LNCAP (cell line): Measurements from ENCODE around the gene ATP6V1C2.

Source experiments
- TF ChIP-seq, protein P1 (sequence below): fragments of 450-650 bp; IDR thresholded peaks from 2 replicates; pipeline ENCODE4 v1.5.1; 2017; ENCODE audit warnings: mild to moderate bottlenecking

The ATP6V1C2 gene, protein sequence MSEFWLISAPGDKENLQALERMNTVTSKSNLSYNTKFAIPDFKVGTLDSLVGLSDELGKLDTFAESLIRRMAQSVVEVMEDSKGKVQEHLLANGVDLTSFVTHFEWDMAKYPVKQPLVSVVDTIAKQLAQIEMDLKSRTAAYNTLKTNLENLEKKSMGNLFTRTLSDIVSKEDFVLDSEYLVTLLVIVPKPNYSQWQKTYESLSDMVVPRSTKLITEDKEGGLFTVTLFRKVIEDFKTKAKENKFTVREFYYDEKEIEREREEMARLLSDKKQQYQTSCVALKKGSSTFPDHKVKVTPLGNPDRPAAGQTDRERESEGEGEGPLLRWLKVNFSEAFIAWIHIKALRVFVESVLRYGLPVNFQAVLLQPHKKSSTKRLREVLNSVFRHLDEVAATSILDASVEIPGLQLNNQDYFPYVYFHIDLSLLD

DNA sequence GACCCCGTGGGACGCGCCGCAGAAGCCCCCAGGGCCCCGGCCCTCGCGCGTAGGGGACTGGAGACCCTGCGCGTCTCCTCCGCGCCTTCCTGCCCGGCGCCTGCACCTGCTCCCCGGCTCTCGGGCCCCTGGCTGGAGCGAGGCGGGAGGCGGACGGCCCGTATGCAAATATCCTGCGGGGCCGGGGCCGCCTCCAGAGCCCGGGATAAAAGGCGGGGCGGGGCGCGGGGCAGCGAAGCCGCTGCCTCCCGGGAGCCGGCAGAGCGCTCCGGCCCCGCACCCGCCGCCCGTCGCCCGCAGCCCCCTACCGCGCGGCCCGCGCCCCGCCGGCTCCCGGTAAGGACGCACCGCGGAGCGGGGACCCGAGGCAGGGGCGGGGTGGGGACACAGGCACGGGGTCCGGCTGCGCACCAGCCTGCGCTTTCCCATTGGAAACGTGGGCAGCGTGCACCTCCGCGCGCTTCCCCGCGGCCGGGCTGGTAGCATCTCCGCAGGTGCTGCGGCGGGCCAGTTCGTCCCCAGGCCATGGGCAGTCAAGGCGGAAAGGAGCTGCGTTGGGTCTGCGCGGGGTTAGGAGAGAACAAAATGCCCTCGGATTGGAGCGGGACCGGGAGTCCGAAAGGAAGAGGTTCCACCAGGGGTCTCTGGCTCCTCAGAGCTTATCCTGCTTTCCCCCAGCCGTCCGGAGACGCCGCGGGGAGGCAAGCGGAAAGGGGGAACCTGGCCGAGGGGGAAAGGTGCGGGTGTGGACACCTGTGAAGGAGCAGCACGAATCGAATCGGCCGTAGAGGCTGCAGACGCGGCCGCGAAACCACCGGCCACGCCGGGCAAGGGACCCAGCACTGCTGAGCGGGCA, at the start of gene ATP6V1C2:
ATP6V1C2 (plus strand) TSS at position 235 of the 856 bp plus-strand sequence. CDS start 1,220 bp downstream, outside the sequence.
- TF ChIP-seq, protein P1, sequence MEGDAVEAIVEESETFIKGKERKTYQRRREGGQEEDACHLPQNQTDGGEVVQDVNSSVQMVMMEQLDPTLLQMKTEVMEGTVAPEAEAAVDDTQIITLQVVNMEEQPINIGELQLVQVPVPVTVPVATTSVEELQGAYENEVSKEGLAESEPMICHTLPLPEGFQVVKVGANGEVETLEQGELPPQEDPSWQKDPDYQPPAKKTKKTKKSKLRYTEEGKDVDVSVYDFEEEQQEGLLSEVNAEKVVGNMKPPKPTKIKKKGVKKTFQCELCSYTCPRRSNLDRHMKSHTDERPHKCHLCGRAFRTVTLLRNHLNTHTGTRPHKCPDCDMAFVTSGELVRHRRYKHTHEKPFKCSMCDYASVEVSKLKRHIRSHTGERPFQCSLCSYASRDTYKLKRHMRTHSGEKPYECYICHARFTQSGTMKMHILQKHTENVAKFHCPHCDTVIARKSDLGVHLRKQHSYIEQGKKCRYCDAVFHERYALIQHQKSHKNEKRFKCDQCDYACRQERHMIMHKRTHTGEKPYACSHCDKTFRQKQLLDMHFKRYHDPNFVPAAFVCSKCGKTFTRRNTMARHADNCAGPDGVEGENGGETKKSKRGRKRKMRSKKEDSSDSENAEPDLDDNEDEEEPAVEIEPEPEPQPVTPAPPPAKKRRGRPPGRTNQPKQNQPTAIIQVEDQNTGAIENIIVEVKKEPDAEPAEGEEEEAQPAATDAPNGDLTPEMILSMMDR, result no peak

DNA sequence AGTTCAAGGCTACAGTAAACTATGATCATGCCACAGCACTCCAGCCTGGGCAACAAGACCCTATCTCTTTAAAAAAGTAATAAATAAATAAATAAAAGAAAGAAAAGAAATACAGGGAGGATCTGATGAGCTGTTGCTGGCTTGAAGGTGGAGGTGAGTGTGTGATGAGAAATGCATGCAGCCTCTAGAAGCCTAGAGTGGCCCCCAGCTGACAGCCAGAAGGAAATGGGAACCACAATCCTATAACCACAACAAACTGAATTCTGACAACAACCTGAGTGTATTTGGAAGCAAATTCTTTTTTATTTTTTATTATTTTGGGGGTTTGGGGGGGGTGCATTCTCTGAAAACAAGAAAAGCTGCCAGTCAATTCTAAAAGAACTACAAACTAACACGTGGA, 46.3 kb upstream of the ATP6V1C2 start:
- TF ChIP-seq, protein P1, result no peak

DNA sequence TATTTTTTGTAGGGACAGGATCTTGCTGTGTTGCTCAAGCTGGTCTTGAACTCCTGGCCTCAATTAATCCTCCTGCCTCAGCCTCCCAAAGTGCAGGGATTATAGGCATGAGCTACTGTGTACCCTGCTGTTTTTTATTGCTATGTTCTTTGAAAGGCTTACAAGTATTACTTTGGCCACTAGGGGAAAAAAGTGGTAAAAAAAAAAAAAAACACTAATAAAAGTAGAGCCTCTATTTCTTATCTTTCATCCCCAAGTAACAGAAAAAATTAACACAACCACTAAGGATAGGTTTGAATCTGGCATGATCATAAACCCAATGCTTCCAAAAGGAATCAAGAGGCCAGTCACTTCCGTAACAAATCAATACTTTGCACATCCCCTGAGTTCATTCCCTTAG, 43.2 kb upstream of the ATP6V1C2 start:
- TF ChIP-seq, protein P1, result no peak

DNA sequence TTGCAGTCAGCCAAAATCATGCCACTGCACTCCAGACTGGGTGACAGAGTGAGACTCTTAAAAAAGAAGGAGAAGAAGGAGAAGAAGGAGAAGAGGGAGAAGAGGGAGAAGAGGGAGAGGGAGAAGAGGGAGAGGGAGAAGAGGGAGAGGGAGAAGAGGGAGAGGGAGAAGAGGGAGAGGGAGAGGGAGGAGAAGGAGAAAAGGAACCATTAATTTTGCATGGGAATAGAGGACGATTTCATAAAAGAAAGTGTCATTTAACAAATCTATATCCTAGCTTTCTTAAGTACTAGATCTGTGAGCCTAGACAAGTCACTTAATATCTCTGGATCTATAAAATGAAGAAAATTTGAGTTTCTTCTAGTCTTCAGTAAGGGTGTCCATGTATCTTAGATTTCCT, 41.2 kb upstream of the ATP6V1C2 start:
- TF ChIP-seq, protein P1, result no peak

DNA sequence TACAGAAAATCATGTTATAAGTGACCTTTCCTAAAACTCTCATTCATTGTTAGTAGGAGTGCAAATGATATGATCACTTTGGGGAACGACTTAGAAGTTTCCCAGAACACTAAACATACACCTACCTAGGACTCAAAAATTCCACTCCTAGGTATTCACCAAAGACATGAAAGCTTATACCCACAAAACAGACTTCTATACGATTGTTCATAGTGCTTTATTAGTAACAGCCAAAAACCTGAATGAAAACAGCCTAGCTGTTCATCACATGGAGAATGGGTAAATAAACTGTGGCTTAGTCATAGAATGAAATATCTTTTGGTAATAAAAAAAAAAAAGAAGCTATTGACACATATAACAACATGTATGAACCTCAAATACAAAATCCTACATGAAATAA, 40.5 kb upstream of the ATP6V1C2 start:
- TF ChIP-seq, protein P1, result no peak

DNA sequence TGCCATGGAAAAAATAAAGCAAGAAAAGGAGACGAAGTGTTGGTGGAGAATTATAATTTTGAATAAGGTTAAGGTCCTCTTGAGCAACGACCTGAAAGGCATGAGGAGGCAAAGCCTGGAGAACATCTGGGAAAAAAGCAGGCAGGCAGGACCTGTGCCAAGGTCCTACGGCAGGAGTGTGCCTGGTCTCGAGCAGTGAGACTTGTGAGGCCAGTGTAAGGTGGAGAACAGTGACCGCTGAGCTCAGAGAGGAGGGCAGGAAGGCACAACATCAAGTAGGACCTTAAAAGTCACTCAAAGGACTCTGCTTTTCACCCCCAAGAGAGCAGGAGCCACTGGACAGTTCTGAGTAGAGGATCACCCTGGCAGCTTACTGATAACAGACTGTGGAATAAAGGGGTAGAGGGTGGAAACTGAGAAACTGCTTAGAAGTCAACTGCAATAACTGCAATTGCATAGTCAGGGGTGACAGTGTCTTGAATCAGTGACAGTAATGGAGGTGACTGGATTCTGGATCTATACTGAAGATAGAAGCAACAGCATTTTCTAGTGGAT, 35.2 kb upstream of the ATP6V1C2 start:
- TF ChIP-seq, protein P1, result no peak

DNA sequence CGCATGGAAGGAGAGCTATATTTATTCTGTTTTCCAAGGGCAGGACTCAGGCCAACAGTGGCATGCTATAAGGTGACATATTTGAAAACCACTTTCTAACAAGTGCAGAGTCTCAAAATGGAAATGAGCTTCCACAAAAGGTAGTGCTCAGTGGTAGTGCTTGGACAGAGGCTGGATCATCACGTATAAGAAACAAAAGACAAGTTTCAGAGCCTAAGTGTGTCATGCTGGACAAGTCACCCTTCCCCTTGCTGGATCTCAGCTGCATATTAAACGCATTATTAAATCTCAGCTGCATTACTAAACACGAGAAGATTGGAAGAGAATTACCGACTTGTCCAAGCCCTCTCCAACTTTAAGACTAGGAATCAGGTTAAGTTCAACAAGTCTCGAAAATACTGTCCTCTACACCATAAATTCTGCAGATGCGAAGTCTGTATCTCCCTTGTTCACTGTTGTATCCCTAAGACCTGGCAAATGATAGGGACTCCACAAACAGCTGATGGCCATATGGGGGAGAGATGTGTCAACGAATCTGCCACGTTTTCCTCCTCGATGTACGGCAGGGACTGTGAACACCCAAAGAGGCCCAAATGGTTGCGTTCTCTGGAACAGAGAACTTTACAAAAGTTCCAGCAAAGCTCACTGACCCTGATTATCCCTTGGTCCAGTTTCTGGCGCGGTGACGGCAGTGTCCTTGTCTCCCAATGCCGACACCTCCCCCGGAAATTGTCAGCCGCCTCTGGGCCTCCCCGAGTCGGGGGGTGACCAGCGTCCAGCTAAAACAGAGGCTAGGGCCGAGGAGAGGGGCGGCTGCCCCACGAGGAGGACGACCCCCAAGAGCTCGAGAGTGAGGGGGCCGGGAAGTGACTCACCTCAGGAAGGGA, 32.3 kb upstream of the ATP6V1C2 start:
- TF ChIP-seq, protein P1, result no peak
